ENCODE measurements around the gene TMC5. TPM values are rescaled to one million over a fixed set of nuclear protein-coding genes. Genes with fewer than 3 reads are reported as not detected.

Gene TMC5
- total and polyA plus RNA-seq, 2 of the 8 experiments (the other 6 are each of a cell fraction or from before 2014, with no cell fraction given): 1.6 to 1.8 TPM

GRCh38 chr16:19415461-19415860 lies 2.2 kb upstream of the TMC5 start:
- Histone ChIP-seq H3K18ac (ENCODE audit: extremely low read depth, low read length) (no peak overlapping the region), H3K79me2 (ENCODE audit: control insufficient read depth in 1 of 2, insufficient read depth in 2 of 2, low read length in 2 of 2) (no peaks in the 10 kb centered on the region), H3K27me3 (replicated peaks in 1 of 4; ENCODE audit: control insufficient read depth in 3 of 4, extremely low read depth in 1 of 4, insufficient read depth in 3 of 4, low read length in 3 of 4) (peaks cover 0 to 12% (median 5%) of the 10 kb centered on the region in 4 experiments; a peak in 4 of 7 replicates), H2BK20ac (ENCODE audit: low read length) (no peak overlapping the region), H3K14ac (ENCODE audit: insufficient read length) (no peak overlapping the region), H2BK15ac (ENCODE audit: low read length) (no peak overlapping the region), H3K9ac (replicated peaks in 1 of 4; ENCODE audit: extremely low read depth in 1 of 4, low read depth in 3 of 4, low read length in 3 of 4) (no peak overlapping the region), H4K5ac (ENCODE audit: insufficient read length, low read depth, low read length) (no peak overlapping the region), H3K27ac (ENCODE audit: low read depth, low read length) (no peak overlapping the region), H3K23ac (ENCODE audit: insufficient read length) (no peak overlapping the region), H4K20me1 (replicated peaks in 1 of 2; ENCODE audit: control insufficient read depth in 1 of 2, insufficient read depth in 2 of 2, low read length in 2 of 2) (no peaks in the 10 kb centered on the region), H4K91ac (replicated peaks; ENCODE audit: insufficient read length, low read length) (no peak overlapping the region), H3K23me2 (ENCODE audit: low read depth, low read length) (peaks cover 6% of the 10 kb centered on the region; the same call in 1 of the 2 replicates), H3K4ac (replicated peaks; ENCODE audit: insufficient read length, low read depth, low read length) (no peak overlapping the region), H3K36me3 (ENCODE audit: control insufficient read depth in 2 of 4, insufficient read depth in 4 of 4, low read length in 3 of 4) (no peaks in the 10 kb centered on the region; a peak in 1 of 8 replicates), H2AFZ (ENCODE audit: low read length) (no peak overlapping the region), H3K4me2 (ENCODE audit: insufficient read depth in 1 of 2, low read depth in 2 of 2, low read length in 2 of 2) (no peak overlapping the region), H2BK12ac (ENCODE audit: low read depth, low read length) (no peak overlapping the region), H3K4me1 (replicated peaks in 1 of 4; ENCODE audit: control insufficient read depth in 3 of 4, insufficient read depth in 4 of 4, low read length in 3 of 4) (no peaks in the 10 kb centered on the region; a peak in 1 of 7 replicates), H3K56ac (replicated peaks; ENCODE audit: insufficient read length, low read depth, low read length) (no peak overlapping the region), H3K79me1 (ENCODE audit: low read depth, low read length) (no peaks in the 10 kb centered on the region; the same call in 1 of the 2 replicates), H2BK120ac (replicated peaks; ENCODE audit: low read depth, low read length) (no peak overlapping the region), H2AK5ac (ENCODE audit: low read depth, low read length) (no peak overlapping the region), H3K4me3 (ENCODE audit: extremely low read depth in 1 of 4, insufficient read depth in 2 of 4, low read depth in 3 of 4, low read length in 4 of 4) (no peak overlapping the region), H4K8ac (ENCODE audit: extremely low read depth, insufficient read depth, low read length) (no peak overlapping the region), H2BK5ac (ENCODE audit: low read depth, low read length) (no peak overlapping the region), H3K9me3 (ENCODE audit: insufficient read depth in 2 of 2, low read depth in 1 of 2, low read length in 1 of 2) (no peaks in the 10 kb centered on the region)
- ChIA-PET POLR2A (ENCODE audit: partially characterized antibody) (no interaction called here), CTCF (ENCODE audit: partially characterized antibody) (interaction anchor here (0.6 to 1.5 kb wide), 5 partner anchors 10 to 192 kb away, joined by 3 to 5 read pairs (median 3); no protein-coding TSS in a partner anchor)
- WGBS, 2 experiments (ENCODE audit: extremely low coverage in 1 of 2, insufficient coverage in 1 of 2, insufficient read length in 1 of 2, insufficient replicate concordance in 2 of 2, low coverage in 1 of 2, low lambda C conversion rate in 2 of 2, missing lambda C conversion rate in 1 of 2): 95% methylated on average over 5 of the region's 5 CpGs; no CpG with 5 or more reads in 1 of the 2 experiments
- DNase-seq (ENCODE audit: low read depth in 1 of 2, low spot score in 2 of 2): no peak
- no peak for FAIRE-seq
- TF ChIP-seq POLR2A (IDR thresholded peaks at IDR 0.05; ENCODE audit: control extremely low read depth in 1 of 2, low read depth in 2 of 2, low read length in 2 of 2) (no peak), SAP30 (IDR thresholded peaks at IDR 0.05; ENCODE audit: insufficient read depth, insufficient replicate concordance, low read length) (no peak), RBBP5 (IDR thresholded peaks at IDR 0.05; ENCODE audit: borderline replicate concordance, low read depth, low read length) (no peak), SIRT6 (IDR thresholded peaks at IDR 0.05; ENCODE audit: low read length) (no peak), FOSL1 (IDR thresholded peaks at IDR 0.05; ENCODE audit: insufficient read depth, low read depth, low read length) (no peak), HDAC6 (IDR thresholded peaks at IDR 0.05; ENCODE audit: low read depth, low read length) (no peak), CTBP2 (IDR thresholded peaks at IDR 0.05; ENCODE audit: borderline replicate concordance, insufficient read depth, insufficient read length, low read length) (no peak), SIN3A (conservative IDR thresholded peaks at IDR 0.05 in 1 of 2, IDR thresholded peaks at IDR 0.05 in 1 of 2; ENCODE audit: low read depth in 1 of 2, low read length in 2 of 2) (no peak), POU5F1 (IDR thresholded peaks at IDR 0.05; ENCODE audit: low read depth, low read length) (no peak), JUN (IDR thresholded peaks at IDR 0.05; ENCODE audit: low read depth, low read length) (no peak)
